Tibial nerve (tissue), 4 donors: Measurements from ENCODE around the gene TP53I3. TPM values are rescaled to one million over a fixed set of nuclear protein-coding genes. Genes with fewer than 3 reads are reported as not detected.
"Not testable (repeated sequence)": the region's sequence is repeated elsewhere in the genome, so short reads cannot be mapped to it uniquely, and the experiment has no call there.

Experiments used
- DNase-seq, 2 donors: peaks; one replicate each; pipeline ENCODE4 v3.0.0-alpha.2; 2019; ENCODE audit warnings: low spot score in 2 of 2
- H3K27ac ChIP-seq, 4 donors: fragments of 200-600 bp; sonication (generic) in 3 of 4; one replicate each; pipeline ENCODE4 v1.5.1; 2017 to 2019; ENCODE audit warnings: mild to moderate bottlenecking in 1 of 4
- H3K27me3 ChIP-seq, 2 donors: fragments of 200-600 bp; sonication (generic) in 1 of 2; one replicate each; pipeline versions ENCODE4 v1.5.1 to v1.6.0; 2017 to 2019
- H3K36me3 ChIP-seq, 3 donors: fragments of 200-600 bp; sonication (generic); one replicate each; pipeline ENCODE4 v1.5.1; 2018 to 2019
- H3K4me1 ChIP-seq, 4 donors: fragments of 200-600 bp; sonication (generic) in 3 of 4; one replicate each; pipeline ENCODE4 v1.5.1; 2017 to 2019
- H3K4me3 ChIP-seq, 4 donors: fragments of 200-600 bp; sonication (generic) in 3 of 4; one replicate each; pipeline ENCODE4 v1.5.1; 2017 to 2019; ENCODE audit warnings: mild to moderate bottlenecking in 1 of 4, moderate library complexity in 1 of 4
- H3K9me3 ChIP-seq, 4 donors: fragments of 200-600 bp; sonication (generic) in 3 of 4; one replicate each; pipeline ENCODE4 v1.5.1; 2017 to 2019
- CTCF ChIP-seq, 5 experiments: fragments of 200-600 bp in 3 of 5; fragments of 450-650 bp in 2 of 5; sonication (generic) in 3 of 5; IDR thresholded peaks; one replicate each; pipeline ENCODE4 v1.5.1; 2016 to 2019; ENCODE audit warnings: antibody characterized with exemption in 5 of 5, mild to moderate bottlenecking in 3 of 5, moderate library complexity in 2 of 5
- EP300 ChIP-seq, 2 donors: sonication (generic); formaldehyde crosslinking; IDR thresholded peaks; one replicate each; pipeline ENCODE4 v1.6.1; 2017; ENCODE audit warnings: antibody characterized with exemption in 2 of 2, mild to moderate bottlenecking in 1 of 2
- POLR2A ChIP-seq, 2 donors: fragments of 450-650 bp; IDR thresholded peaks; one replicate each; pipeline ENCODE4 v1.6.1; 2017; ENCODE audit warnings: antibody characterized with exemption in 2 of 2, mild to moderate bottlenecking in 2 of 2, moderate library complexity in 2 of 2
- WGBS, 2 donors: methylation state at CpG; one replicate each; pipeline ENCODE4 v1.1.5; 2018; 5-methylcytosine and 5-hydroxymethylcytosine counted together
- total RNA-seq, 4 donors: library from RNA; depleted of rRNA; stranded (reverse); fragments of >200 nt; gene quantifications; one replicate each; pipeline ENCODE4 v1.1.0, GENCODE V29; 2016

TP53I3 gene
- total RNA-seq, 4 donors from 2014 or later, result 21.0 to 134 (median 114) TPM

- Histone ChIP-seq H3K4me1 (peaks cover 0 to 7% (median 0%) of the 10 kb centered on the region in 4 donors), H3K36me3 (peaks cover 0 to 19% (median 0%) of the 10 kb centered on the region in 3 donors), H3K9me3 (no peaks in the 10 kb centered on the region), H3K27ac (no peak overlapping the region), H3K27me3 (no peaks in the 10 kb centered on the region), H3K4me3 (no peak overlapping the region)
- 82 to 84% methylated on average over 2 of the region's 2 CpGs for WGBS, 2 donors
- DNase-seq, result no peak
- TF ChIP-seq EP300 (IDR thresholded peaks at IDR 0.05) (no peak), CTCF (IDR thresholded peaks at IDR 0.05) (no peak)
Measured at GRCh38 chr2:24101992-24102391, 17.4 kb upstream of the TP53I3 start.

GRCh38 chr2:24100732-24101131 lies 16.1 kb upstream of the TP53I3 start:
- not testable (repeated sequence) for H3K9me3 ChIP-seq, H3K4me3 ChIP-seq, H3K27me3 ChIP-seq, H3K4me1 ChIP-seq, H3K27ac ChIP-seq, DNase-seq
- WGBS, 2 donors, result 92 to 98% methylated on average over 2 of the region's 2 CpGs
- peaks cover 0 to 26% (median 0%) of the 10 kb centered on the region in 3 donors for H3K36me3 ChIP-seq

- H3K4me3 ChIP-seq, DNase-seq, H3K4me1 ChIP-seq, H3K27me3 ChIP-seq, H3K27ac ChIP-seq, H3K9me3 ChIP-seq: not testable (repeated sequence)
- peaks cover 0 to 32% (median 0%) of the 10 kb centered on the region in 3 donors for H3K36me3 ChIP-seq
- 85 to 90% methylated on average over 17 of the region's 17 CpGs for WGBS, 2 donors
Measured at GRCh38 chr2:24095171-24095677, 10.6 kb upstream of the TP53I3 start.

GRCh38 chr2:24093270-24093669 lies 8.6 kb upstream of the TP53I3 start:
- WGBS, 2 donors, result 96 to 99% methylated on average over 5 of the region's 5 CpGs
- H3K27ac ChIP-seq, H3K4me1 ChIP-seq, H3K9me3 ChIP-seq, H3K4me3 ChIP-seq, H3K27me3 ChIP-seq, DNase-seq: not testable (repeated sequence)
- H3K36me3 ChIP-seq, result peaks cover 0 to 38% (median 0%) of the 10 kb centered on the region in 3 donors

- TF ChIP-seq CTCF (IDR thresholded peaks at IDR 0.05) (no peak), EP300 (IDR thresholded peaks at IDR 0.05) (peak in 1 of 2 donors; percentile 11)
- 80 to 88% methylated on average over 2 of the region's 2 CpGs for WGBS, 2 donors
Measured at GRCh38 chr2:24088821-24089359, 4.3 kb upstream of the TP53I3 start.

GRCh38 chr2:24087032-24087431 lies 2.4 kb upstream of the TP53I3 start:
- no peaks in the 10 kb centered on the region for H3K27me3 ChIP-seq
- no peak overlapping the region for H3K4me3 ChIP-seq
- H3K27ac ChIP-seq, result no peak overlapping the region
- no peak for TF ChIP-seq CTCF (IDR thresholded peaks at IDR 0.05)
- no peak for TF ChIP-seq POLR2A (IDR thresholded peaks at IDR 0.05)
- TF ChIP-seq EP300 (IDR thresholded peaks at IDR 0.05), result no peak
- no peaks in the 10 kb centered on the region for H3K9me3 ChIP-seq
- no peak for DNase-seq
- peaks cover 0 to 27% (median 0%) of the 10 kb centered on the region in 3 donors for H3K36me3 ChIP-seq
- peaks cover 0 to 17% (median 8%) of the 10 kb centered on the region in 4 donors for H3K4me1 ChIP-seq
- WGBS, 2 donors, result 82 to 83% methylated on average over 3 of the region's 3 CpGs

More at GRCh38 chr2:24088821-24089359, 4.3 kb upstream of the TP53I3 start:
- Histone ChIP-seq H3K4me1 (peaks cover 0 to 6% (median 2%) of the 10 kb centered on the region in 4 donors), H3K27ac (no peak overlapping the region), H3K9me3 (no peaks in the 10 kb centered on the region), H3K4me3 (no peak overlapping the region), H3K27me3 (no peaks in the 10 kb centered on the region), H3K36me3 (peaks cover 0 to 30% (median 0%) of the 10 kb centered on the region in 3 donors)
- no peak for DNase-seq

- 85 to 94% methylated on average over 1 of the region's 1 CpG for WGBS, 2 donors
- H3K27me3 ChIP-seq, result no peaks in the 10 kb centered on the region
Measured at GRCh38 chr2:24086241-24086640, 1.6 kb upstream of the TP53I3 start.

More at GRCh38 chr2:24086241-24086640, 1.6 kb upstream of the TP53I3 start:
- Histone ChIP-seq H3K4me1 (peaks cover 0 to 17% (median 8%) of the 10 kb centered on the region in 4 donors), H3K4me3 (no peak overlapping the region), H3K9me3 (no peaks in the 10 kb centered on the region), H3K36me3 (peaks cover 0 to 35% (median 0%) of the 10 kb centered on the region in 3 donors), H3K27ac (no peak overlapping the region)
- TF ChIP-seq CTCF (IDR thresholded peaks at IDR 0.05) (no peak), EP300 (IDR thresholded peaks at IDR 0.05) (no peak), POLR2A (IDR thresholded peaks at IDR 0.05) (no peak)
- no peak for DNase-seq
